HG02884 (cell line): Measurements from ENCODE around the gene GJC3.
"Not testable (repeated sequence)": the region's sequence is repeated elsewhere in the genome, so short reads cannot be mapped to it uniquely, and the experiment has no call there.

ENCODE experiments used
- ATAC-seq: cut with Tn5 transposase; IDR thresholded peaks from one replicate; pipeline ENCODE4 v1.9.1; 2021; ENCODE audit warnings: mild to moderate bottlenecking, moderate library complexity; ENCODE audit not compliant: unreplicated experiment

GJC3 gene, protein sequence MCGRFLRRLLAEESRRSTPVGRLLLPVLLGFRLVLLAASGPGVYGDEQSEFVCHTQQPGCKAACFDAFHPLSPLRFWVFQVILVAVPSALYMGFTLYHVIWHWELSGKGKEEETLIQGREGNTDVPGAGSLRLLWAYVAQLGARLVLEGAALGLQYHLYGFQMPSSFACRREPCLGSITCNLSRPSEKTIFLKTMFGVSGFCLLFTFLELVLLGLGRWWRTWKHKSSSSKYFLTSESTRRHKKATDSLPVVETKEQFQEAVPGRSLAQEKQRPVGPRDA

DNA sequence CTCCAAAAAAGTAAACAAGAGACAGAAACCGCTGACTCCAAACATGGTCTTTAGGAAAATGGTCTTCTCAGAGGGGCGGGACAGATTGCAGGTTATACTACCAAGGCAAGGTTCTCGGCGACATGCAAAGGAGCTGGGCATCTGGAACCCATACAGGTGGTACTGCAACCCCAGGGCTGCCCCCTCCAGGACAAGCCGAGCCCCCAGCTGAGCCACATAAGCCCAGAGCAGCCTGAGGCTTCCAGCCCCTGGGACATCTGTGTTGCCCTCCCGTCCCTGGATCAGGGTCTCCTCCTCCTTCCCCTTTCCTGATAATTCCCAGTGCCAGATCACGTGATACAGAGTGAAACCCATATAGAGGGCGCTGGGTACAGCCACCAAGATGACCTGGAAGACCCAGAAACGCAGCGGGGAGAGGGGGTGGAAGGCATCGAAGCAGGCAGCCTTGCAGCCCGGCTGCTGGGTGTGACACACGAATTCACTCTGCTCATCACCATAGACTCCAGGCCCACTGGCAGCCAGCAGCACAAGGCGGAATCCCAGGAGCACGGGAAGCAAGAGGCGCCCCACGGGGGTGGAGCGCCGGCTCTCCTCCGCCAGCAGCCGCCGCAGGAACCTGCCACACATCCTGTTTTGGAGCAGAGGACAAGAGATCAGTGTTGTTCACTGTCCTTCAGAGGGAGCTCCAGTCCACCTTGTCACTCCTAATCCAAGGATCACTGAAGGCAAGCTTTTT lies at the start of gene GJC3:
Gene GJC3, minus strand, starts transcription at position 627 of the 736 bp plus-strand sequence. Its CDS starts 0 bp downstream, at position 627.
- no peak for ATAC-seq

DNA sequence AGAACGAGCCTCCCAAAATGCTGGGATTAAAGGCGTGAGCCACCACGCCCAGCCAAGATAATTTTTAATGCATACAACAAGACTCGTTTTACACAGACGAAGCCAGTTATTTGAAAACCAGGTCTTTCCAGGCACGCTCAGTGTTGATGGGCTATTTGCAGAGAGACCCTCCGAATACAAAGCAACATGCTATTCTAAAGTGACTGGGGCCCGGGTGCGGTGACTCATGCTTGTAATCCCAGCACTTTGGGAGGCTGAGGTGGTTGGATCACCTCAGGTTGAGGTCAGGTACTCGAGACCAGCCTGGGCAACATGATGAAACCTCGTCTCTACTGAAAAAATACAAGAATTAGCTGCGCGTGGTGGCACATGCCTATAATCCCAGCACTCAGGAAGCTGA lies 47.2 kb upstream of the GJC3 start:
- ATAC-seq, result no peak

DNA sequence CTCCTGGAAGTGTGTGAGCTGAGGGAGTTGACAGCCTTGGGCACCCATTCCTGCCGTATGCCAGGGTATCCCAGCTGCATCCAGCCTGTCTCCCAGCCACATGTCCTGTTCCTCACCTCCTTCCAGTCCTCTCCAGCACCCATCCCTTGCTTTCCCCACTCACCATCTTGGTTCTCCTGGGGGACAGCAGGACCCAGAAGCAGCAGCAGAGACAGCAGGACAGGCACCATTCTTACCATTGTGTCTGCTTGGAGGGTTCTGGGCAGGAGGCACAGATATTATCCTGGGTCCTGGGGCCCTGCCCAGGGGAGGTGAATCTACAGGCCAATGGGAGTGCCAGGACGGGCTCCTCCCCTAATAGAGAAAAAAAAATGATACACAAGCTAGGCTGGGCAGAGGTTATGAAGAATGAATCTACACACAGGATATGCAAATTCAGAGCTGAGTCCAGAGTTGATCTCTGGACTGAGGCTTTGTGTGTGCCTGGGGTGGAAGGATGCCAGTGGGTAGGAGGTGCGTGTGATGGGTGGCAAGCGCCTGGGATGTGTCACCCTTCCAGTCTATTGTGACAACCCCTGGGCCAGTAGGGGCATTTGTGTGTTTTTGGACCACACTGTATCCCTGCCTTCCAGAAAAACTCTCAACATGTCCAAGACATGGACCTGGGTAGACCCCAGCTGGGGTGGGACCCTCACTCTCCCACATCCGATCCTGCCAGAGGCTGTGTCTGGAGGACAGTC lies 46.5 kb upstream of the GJC3 start, which contains the start of gene AZGP1:
Gene AZGP1, minus strand, starts transcription at position 250 of the 740 bp plus-strand sequence. Its CDS starts 11 bp downstream, at position 239.
- ATAC-seq, result no peak

DNA sequence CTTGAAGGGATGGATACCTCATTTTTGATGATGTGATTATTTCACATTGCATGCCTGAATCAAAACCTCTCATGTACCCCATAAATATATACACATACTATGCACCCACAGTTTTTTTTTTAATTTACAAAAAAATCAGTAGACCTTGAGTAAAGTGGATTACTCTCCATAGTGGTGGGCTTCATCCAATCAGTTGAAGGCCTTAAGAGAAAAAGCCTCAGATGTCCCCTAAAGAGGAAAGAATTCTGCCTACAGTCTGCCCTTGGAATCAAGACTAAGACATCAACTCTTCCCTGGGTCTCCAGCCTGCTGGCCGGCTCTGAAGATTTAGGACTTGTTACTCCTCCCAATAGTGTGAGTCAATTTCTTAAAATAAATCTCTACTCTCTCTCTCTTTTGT lies 45.3 kb upstream of the GJC3 start:
- no peak for ATAC-seq

DNA sequence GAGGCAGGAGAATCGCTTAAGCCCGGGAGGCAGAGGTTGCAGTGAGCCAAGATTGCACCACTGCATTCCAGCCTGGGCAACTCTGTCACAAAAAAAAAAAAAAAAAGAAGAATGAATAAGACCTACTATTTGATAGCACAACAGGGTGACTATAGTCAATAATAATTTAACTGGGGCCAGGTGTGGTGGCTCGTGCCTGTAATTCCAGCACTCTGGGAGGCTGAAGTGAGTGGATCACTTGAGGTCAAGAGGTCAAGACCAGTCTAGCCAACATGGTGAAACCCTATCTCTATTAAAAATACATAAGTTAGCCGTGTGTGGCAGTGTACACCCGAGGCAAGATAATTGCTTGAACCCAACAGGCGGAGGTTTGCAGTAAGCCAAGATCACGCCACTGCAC lies 44.4 kb upstream of the GJC3 start:
- not testable (repeated sequence) for ATAC-seq

DNA sequence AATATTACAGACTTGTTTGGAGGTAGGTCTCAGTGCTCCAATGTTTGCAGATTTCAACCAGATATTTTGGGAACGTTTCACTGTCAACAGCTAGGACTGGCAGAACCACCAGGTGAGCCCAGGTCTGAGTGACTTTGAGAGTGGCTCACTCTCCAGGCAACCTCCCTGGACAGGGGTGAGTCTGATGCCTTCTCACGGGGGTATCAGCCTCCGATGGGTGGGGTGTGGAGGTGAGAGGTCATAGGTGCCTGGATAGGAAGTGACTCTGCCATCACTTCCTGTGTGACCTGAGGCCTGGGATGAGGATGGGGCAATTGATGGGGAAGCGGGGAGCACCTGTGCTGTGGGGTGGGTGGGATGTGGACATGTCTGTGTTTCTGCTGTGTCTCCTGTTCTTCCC lies 41.8 kb upstream of the GJC3 start:
- ATAC-seq, result no peak

DNA sequence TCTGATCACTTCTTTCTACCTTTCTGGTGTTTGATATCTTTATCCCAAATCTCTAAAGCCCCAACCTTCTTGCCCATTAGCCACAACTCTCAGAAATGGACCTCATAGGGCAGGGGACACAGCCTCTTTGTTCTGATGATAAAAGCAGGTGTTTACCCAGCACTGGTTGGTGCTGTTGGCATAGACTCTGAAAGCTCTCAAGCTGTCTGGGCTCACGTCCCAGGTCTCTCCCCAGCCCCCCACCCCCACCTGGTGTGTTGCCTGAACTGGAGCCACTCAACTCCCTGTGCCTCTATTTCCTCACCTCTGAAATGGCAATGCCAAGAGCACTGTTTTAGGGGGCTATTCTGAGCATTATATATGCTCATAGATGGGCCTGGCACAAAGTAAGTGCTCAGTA lies 40.4 kb upstream of the GJC3 start:
- ATAC-seq, result not testable (repeated sequence)

DNA sequence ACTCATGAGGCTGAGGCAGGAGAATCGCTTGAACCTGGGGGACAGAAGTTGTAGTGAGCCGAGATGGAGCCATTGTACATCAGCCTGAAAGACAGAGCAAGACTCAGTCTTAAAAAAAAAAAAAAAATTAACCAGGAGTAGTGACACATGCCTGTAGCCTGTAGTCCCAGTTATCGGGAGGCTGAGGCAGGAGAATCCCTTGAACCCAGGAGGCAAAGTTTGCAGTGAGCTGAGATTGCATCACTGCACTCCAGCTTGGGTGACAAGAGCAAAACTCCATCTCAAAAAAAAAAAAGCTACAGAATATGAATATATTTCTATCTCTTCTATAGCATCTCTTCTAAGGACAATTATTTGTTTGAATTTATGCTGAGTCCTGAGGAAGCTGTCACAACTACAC lies 39.9 kb upstream of the GJC3 start:
- ATAC-seq, result no peak

DNA sequence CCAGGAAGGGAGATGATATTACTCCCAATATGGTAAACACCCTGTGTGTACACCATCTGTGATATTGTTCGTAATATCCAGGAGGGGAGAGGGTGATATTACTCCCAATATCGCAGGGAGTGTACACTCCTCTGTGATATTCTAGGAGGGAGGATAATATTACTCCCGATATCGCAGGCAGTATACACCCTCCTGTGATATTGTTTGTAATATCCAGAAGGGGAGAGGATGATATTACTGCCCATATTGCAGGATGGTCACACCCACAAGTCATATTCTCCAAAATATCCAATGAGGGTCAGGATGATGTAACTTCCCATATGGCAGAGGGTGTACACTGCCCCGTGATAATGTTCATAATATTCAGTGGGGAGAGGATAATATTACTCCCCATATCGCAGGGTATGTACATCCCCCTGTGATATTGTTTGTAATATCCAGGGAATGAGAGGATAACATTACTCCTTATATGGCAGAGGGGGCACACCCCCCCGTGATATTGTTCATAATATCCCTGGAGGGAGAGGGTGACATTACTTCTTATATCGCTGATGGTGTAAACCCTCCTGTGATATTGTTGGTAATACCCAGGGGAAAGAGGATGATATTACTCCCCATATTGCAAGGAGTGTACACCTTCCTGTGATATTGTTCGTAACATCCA lies 29.3 kb upstream of the GJC3 start:
- no peak for ATAC-seq

DNA sequence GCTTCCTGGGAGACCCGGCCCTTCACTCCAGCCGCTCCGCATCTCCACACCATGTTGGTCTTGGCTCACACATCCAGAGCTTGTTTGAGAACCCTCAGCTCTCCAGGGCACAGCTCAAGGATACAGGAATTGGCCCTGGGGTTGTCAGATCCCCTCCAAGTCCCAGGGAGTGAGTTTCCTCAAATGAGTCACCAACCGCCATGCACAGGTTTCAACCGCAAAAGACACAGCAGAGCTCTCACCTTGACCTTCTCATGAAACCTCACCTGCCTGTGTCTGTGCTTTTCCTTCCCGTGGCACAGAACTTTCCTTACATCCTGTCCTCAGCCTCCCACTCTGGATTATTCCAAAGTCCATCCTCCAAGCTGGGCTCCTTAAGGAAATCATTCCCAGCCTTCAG lies 25.8 kb upstream of the GJC3 start:
- no peak for ATAC-seq

DNA sequence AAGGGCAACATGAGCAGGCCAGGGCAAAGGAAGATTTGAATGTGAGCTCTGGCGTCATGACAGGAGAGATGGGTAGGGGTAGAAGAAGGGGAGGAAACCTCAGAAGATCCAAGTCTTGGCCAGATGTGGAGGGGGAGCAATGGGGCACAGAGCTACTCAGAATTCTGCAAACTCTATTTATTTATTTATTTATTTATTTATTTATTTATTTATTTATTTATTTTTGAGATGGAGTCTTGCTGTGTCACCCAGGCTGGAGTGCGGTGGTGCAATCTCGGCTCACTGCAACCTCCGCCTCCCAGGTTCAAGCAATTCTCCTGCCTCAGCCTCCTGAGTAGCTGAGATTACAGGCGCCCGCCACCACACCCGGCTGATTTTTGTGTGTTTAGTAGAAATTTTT lies 25.2 kb upstream of the GJC3 start:
- not testable (repeated sequence) for ATAC-seq

DNA sequence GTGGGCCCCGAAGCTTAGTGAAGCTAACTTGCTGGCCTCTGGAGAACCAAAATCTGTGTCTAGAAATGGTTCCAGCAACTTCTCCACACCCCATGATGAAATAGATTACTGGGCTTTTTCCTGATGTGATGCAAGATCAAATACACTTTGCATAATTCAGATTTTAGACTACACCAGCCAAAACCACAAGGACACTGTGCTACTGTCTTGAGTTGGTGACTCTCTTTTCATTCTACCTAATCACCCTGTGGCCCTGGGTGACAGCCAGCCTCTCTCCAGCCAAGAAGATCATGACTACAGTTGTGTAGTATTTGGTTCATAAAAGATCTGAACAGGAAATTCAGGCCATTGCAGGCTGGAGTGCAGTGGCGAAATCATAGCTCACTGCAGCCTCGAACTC lies 24.2 kb upstream of the GJC3 start:
- no peak for ATAC-seq

DNA sequence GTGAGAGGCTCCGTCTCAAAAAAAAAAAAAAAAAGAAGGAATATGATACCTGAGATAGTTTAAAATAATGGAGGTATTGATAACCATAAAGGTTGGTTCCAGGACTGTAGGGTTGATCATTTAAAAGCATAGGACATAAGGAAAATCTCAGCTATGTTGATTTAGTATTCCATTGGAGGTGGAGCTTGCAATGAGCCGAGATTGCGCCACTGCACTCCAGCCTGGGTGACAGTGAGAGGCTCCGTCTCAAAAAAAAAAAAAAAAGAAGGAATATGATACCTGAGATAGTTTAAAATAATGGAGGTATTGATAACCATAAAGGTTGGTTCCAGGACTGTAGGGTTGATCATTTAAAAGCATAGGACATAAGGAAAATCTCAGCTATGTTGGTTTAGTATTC lies 23.2 kb upstream of the GJC3 start:
- not testable (repeated sequence) for ATAC-seq

DNA sequence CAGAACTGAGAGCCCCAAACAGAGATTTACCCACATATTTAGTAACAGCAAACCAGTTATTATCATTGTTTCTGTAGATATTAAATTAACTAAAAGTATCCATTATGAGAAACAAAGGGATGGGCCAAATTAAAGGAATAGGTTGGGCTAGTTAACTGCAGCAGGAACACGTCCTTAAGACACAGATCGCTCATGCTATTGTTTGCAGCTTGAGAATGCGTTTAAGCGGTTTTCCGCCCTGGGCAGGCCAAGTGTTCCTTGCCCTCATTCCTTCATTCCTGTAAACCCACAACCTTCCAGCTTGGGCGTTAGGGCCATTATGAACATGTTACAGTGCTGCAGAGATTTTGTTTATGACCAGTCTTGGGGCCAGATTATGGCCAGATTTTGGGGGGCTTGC lies 21.4 kb upstream of the GJC3 start:
- ATAC-seq, result not testable (repeated sequence)

DNA sequence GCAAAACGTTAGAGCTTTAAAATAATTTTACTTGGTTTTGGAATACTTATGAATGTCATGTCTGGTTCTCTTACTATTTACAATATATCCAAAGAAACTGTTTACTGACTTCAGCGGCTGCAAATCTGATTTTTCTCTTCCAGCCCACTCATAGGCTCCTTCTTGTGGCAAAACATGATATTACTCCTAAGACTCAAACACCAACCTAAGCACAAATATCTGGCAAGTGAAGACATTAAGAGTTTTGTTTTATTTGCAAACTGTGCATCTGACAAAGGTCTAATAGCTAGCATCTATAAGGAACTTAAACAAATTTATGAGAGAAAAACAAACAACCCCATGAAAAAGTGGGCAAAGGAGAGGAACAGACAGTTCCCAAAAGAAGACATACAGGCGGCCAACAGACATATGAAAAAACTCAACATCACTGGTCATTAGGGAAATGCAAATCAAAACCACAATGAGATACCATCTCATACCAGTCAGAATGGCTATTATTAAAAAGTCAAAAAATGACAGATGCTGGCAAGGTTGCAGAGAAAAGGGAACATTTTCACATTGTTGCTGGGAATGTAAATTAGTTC lies 20.3 kb upstream of the GJC3 start:
- no peak for ATAC-seq

DNA sequence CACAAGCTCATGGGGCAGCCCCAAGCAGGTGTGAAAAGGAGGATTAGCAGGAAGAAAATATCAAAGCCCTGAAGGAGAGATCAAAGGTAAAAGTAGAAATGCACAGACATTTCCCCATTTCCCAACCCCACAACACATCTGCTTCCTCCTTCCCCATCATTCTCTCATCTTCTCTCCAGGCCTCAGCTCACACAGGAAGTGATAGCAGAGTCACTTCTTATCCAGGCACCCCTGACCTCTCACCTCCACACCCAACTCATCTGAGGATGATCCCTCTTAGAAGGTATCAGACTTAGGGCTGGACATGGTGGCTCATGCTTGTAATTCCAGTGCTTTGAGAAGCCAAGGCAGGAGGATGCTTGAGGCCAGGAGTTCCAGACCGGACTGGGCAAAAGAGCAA lies 18.2 kb upstream of the GJC3 start:
- no peak for ATAC-seq

DNA sequence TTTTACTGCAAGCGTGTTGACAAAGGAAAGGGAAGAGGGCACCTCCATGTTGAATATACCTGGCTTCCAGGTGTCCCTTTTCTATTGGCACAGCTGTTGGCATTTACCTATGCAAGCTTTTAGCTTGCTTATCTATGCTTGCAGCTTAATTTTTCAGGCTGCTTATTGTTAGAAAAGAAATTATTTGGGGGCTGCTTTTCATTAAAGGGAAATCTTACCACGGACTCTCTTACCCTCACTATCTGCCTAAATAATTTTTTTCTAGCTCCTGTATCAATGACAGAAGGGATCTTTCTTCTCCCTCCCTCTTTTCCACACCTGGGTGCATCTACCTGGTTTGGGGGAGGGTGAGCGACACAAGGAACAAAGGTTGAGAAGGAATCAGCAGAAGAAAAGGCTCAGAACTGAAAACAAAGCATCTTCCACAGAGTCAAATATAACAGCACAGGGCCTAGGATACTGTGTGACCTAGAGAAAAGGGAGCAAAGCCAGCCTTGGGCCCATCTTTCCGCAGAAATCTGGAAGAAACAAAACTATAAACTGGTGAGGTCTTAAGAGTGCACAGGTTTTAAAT lies 15.2 kb upstream of the GJC3 start:
- ATAC-seq, result no peak

DNA sequence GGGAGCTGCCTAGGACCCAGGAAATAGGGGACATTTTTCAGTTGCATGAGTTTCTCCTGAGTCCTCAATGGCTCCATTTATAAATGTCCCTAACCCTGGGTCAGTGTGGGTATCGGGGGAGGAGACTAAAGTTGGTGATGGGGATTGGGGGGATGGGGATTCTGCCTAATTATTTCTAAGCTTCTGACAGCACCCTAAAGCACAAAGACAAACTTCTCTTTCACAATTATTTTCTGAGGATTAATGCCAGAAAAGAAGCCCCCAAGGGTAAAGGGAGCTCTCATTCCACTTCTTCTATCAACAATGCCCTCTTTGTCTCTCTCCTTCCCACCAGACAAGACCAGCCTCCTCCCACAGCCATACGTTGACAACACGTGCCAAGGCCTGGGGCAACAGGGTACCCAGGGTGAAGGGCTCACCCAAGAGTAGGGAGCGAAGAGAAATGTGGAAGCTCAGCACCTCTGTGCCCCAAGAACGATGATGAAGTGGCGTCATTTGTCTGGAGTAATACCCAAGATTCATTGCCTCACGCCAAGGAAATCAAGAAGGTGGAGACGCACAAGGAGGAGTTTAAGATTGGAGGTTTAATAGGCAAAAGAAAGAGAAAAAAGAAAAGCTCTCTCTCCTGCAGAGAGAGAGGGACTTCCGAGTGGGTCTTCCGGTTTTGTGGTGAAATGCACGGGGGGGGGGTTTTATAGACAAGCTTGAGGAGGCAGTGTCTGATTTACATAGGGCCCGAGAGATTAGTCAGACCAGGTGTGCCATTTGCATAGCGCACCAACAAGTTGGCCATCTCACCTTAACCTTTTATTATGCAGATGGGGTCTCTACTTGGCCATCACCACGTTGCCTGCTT lies 14.4 kb upstream of the GJC3 start:
- no peak for ATAC-seq

DNA sequence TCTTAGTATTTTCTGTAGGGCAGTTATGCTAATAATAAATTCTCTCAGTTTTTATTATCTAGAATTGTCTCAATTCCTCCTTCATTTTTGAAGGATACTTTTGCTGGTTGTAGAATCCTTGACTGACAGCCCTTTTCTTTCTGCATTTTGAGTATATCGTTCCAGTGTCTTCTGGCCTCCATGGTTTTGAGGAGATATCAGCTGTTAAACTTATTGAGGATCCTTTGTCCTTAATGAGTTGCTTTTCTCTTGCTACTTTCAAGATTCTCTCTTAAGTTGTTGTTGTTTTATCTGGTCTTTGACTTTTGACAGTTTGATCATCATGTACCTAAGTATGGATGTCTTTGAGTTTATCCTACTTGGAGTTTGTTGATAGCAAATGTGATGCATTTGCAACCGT lies 8.9 kb upstream of the GJC3 start:
- ATAC-seq, result no peak

DNA sequence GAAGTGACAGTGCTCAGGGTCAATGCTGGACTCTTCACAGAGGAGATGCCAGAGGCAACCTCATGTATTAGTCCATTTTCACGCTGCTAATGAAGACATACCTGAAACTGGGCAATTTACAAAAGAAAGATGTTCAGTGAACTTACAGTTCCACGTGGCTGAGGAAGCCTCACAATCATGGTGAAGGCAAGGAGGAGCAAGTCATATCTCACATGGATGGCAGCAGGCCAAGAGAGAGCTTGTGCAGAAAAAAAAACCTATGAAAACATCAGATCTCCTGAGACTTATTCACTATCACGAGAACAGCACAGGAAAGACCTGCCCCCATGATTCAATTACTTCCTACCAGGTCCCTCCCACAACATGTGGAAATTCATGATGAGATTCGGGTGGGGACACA lies 5.6 kb upstream of the GJC3 start:
- not testable (repeated sequence) for ATAC-seq
